HEK293 (cell line): Measurements from ENCODE around the gene SCUBE3.

Source experiments
- CTCF ChIA-PET: fragments of 350-600 bp; formaldehyde crosslinking; extraction: SDS; loops from one replicate; lab custom pipeline; 2021; ENCODE audit warnings: antibody characterized with exemption; lab: Yijun Ruan, JAX
- POLR2A ChIA-PET: fragments of 300-600 bp; formaldehyde crosslinking; extraction: SDS; loops from one replicate; lab custom pipeline; 2020; ENCODE audit warnings: antibody characterized with exemption, inconsistent platforms; lab: Yijun Ruan, JAX
- H3K27ac ChIP-seq: fragments of 200-500 bp; sonication (Bioruptor generic); 2 replicates; pipeline ENCODE4 v1.5.1; 2014; ENCODE audit warnings: low read depth, low read length, control low read depth, inconsistent platforms; ENCODE audit errors: extremely low read depth
- H3K36me3 ChIP-seq, 2 experiments: fragments of 200-500 bp in 1 of 2; sonication (Bioruptor generic) in 1 of 2; 1 replicate in 1 of 2; 2 replicates in 1 of 2; pipeline ENCODE4 v1.5.1; 2014 to 2017; ENCODE audit warnings: inconsistent platforms in 2 of 2, low read length in 2 of 2; ENCODE audit not compliant: control insufficient read depth in 2 of 2, insufficient read depth in 1 of 2
- H3K4me1 ChIP-seq: fragments of 200-500 bp; sonication (Bioruptor generic); 2 replicates; pipeline ENCODE4 v1.5.1; 2014; ENCODE audit warnings: mild to moderate bottlenecking, low read length, inconsistent platforms; ENCODE audit not compliant: control insufficient read depth, insufficient read depth
- H3K4me3 ChIP-seq: 2 replicates; pipeline ENCODE4 v1.5.1; 2011; ENCODE audit warnings: low read depth, mild to moderate bottlenecking, control low read depth, low read length, moderate library complexity
- H3K9me3 ChIP-seq: fragments of 200-500 bp; sonication (Bioruptor generic); 2 replicates; pipeline ENCODE4 v1.5.1; 2014; ENCODE audit warnings: low read depth, low read length, inconsistent platforms; ENCODE audit not compliant: control insufficient read depth, insufficient read depth
- ATF2 ChIP-seq: fragments of 450-650 bp; formaldehyde crosslinking; IDR thresholded peaks from 2 replicates; pipeline ENCODE4 v1.5.1; 2016; ENCODE audit warnings: missing biosample characterization, missing genetic modification characterization, low read depth
- KLF9 ChIP-seq: fragments of 450-650 bp; formaldehyde crosslinking; IDR thresholded peaks from 2 replicates; pipeline ENCODE4 v1.5.1; 2016; ENCODE audit warnings: missing biosample characterization, missing genetic modification characterization, low read depth
- TRIM28 ChIP-seq: IDR thresholded peaks from 2 replicates; pipeline ENCODE4 v1.6.1; 2011; ENCODE audit warnings: low read length, control low read depth, borderline replicate concordance
- YY2 ChIP-seq: fragments of 450-650 bp; formaldehyde crosslinking; IDR thresholded peaks from 2 replicates; pipeline ENCODE4 v1.5.1; 2016; ENCODE audit warnings: missing biosample characterization, missing genetic modification characterization
- ZBTB11 ChIP-seq: fragments of 450-650 bp; formaldehyde crosslinking; conservative IDR thresholded peaks from 2 replicates; pipeline ENCODE4 v1.5.1; 2016; ENCODE audit warnings: low read depth, missing biosample characterization, missing genetic modification characterization
- ZBTB21 ChIP-seq: fragments of 450-650 bp; formaldehyde crosslinking; IDR thresholded peaks from 2 replicates; pipeline ENCODE4 v1.5.1; 2017; ENCODE audit warnings: missing biosample characterization, missing genetic modification characterization
- ZBTB8A ChIP-seq: fragments of 450-650 bp; formaldehyde crosslinking; IDR thresholded peaks from 2 replicates; pipeline ENCODE4 v1.5.1; 2016; ENCODE audit warnings: missing biosample characterization, missing genetic modification characterization
- ZIC2 ChIP-seq: fragments of 450-650 bp; formaldehyde crosslinking; IDR thresholded peaks from 2 replicates; pipeline ENCODE4 v1.5.1; 2016; ENCODE audit warnings: missing biosample characterization, missing genetic modification characterization
- ZNF146 ChIP-seq: fragments of 450-650 bp; formaldehyde crosslinking; IDR thresholded peaks from 2 replicates; pipeline ENCODE4 v1.5.1; 2016; ENCODE audit warnings: missing biosample characterization, missing genetic modification characterization
- ZNF16 ChIP-seq: fragments of 450-650 bp; formaldehyde crosslinking; IDR thresholded peaks from 2 replicates; pipeline ENCODE4 v1.5.1; 2016; ENCODE audit warnings: low read depth, missing biosample characterization, missing genetic modification characterization
- ZNF19 ChIP-seq: fragments of 450-650 bp; formaldehyde crosslinking; IDR thresholded peaks from 2 replicates; pipeline ENCODE4; 2016; ENCODE audit warnings: missing biosample characterization, missing genetic modification characterization, low read depth
- ZNF350 ChIP-seq: fragments of 450-650 bp; formaldehyde crosslinking; IDR thresholded peaks from 2 replicates; pipeline ENCODE4 v1.5.0; 2017; ENCODE audit warnings: missing biosample characterization, mild to moderate bottlenecking, missing genetic modification characterization
- ZNF362 ChIP-seq: fragments of 450-650 bp; formaldehyde crosslinking; IDR thresholded peaks from 2 replicates; pipeline ENCODE4 v1.5.1; 2016; ENCODE audit warnings: missing biosample characterization, missing genetic modification characterization
- ZNF366 ChIP-seq: fragments of 450-650 bp; formaldehyde crosslinking; conservative IDR thresholded peaks from 2 replicates; pipeline ENCODE4 v1.5.1; 2016; ENCODE audit warnings: missing biosample characterization, missing genetic modification characterization
- ZNF398 ChIP-seq: fragments of 450-650 bp; formaldehyde crosslinking; IDR thresholded peaks from 2 replicates; pipeline ENCODE4 v1.5.1; 2017; ENCODE audit warnings: missing biosample characterization, missing genetic modification characterization
- ZNF571 ChIP-seq: fragments of 450-650 bp; formaldehyde crosslinking; IDR thresholded peaks from 2 replicates; pipeline ENCODE4 v1.5.0; 2017; ENCODE audit warnings: missing biosample characterization, missing genetic modification characterization
- ZNF768 ChIP-seq: fragments of 450-650 bp; formaldehyde crosslinking; IDR thresholded peaks from 2 replicates; pipeline ENCODE4 v1.5.1; 2018; ENCODE audit warnings: missing biosample characterization, mild to moderate bottlenecking, missing genetic modification characterization
- ZNF776 ChIP-seq: fragments of 450-650 bp; formaldehyde crosslinking; IDR thresholded peaks from 2 replicates; pipeline ENCODE4 v1.5.0; 2017; ENCODE audit warnings: missing biosample characterization, missing genetic modification characterization, borderline replicate concordance

The SCUBE3 gene

GRCh38 chr6:35173427-35174087, 40.2 kb upstream of the SCUBE3 start:
- H3K9me3 ChIP-seq = no peaks in the 10 kb centered on the region
- H3K36me3 ChIP-seq = no peaks in the 10 kb centered on the region
- H3K4me1 ChIP-seq = no peaks in the 10 kb centered on the region
- H3K4me3 ChIP-seq = no peak overlapping the region
- ChIA-PET CTCF (interaction anchor here (0.7 to 2.5 kb wide), 5 partner anchors 16 to 395 kb away, joined by 3 to 18 read pairs (median 5); no protein-coding TSS in a partner anchor), POLR2A (no interaction called here)
- no peak overlapping the region for H3K27ac ChIP-seq
- TF ChIP-seq ATF2 (tag by site-specific recombination) (no peak), YY2 (tag by site-specific recombination) (no peak), ZNF362 (tag by site-specific recombination) (no peak), ZNF398 (no peak), ZBTB8A (no peak), ZNF768 (peak; percentile 27; the same call in 1 of the 2 replicates), ZNF571 (tag by site-specific recombination) (no peak), KLF9 (tag by site-specific recombination) (no peak), ZIC2 (tag by site-specific recombination) (peak; percentile 69), ZNF350 (tag by site-specific recombination) (no peak), ZNF146 (tag by site-specific recombination) (no peak)

- Histone ChIP-seq H3K9me3 (no peaks in the 10 kb centered on the region), H3K4me3 (no peak overlapping the region), H3K27ac (no peak overlapping the region), H3K36me3 (no peaks in the 10 kb centered on the region), H3K4me1 (no peaks in the 10 kb centered on the region)
- TF ChIP-seq ZBTB21 (tag by site-specific recombination) = no peak
- TF ChIP-seq ZBTB11 (tag by site-specific recombination) = no peak
- no peak for TF ChIP-seq TRIM28
- no peak for TF ChIP-seq ZNF19 (tag by site-specific recombination)
- TF ChIP-seq ZNF776 = no peak
- TF ChIP-seq ZNF366 (tag by site-specific recombination) = no peak
- no peak for TF ChIP-seq ZNF16 (tag by site-specific recombination)
- CTCF ChIA-PET = interaction anchor here (1.9 kb wide), 1 partner anchor 34 kb away, joined by 5 read pairs; no protein-coding TSS in a partner anchor
- POLR2A ChIA-PET = no interaction called here
Measured at GRCh38 chr6:35174088-35174434, 39.7 kb upstream of the SCUBE3 start.
